Erythroblast (primary cell): ENCODE measurements around the gene CDR2L.
A peak's percentile ranks its signal among the peaks of the same experiment; 100 is the strongest.

Experiments
- DNase-seq, 2 experiments: peaks; one replicate each; lab custom pipeline; 2025; lab: John Stamatoyannopoulos, UW
- GATA1 ChIP-seq: IDR thresholded peaks from 2 replicates; pipeline ENCODE4 v1.6.1; 2011; ENCODE audit warnings: low read depth, mild to moderate bottlenecking, control low read depth, low read length, moderate library complexity
- POLR2A ChIP-seq: IDR thresholded peaks from 2 replicates; pipeline ENCODE4 v1.6.1; 2011; ENCODE audit warnings: mild to moderate bottlenecking, low read length

Gene CDR2L

GRCh38 chr17:74952431-74953133, 34.9 kb upstream of the CDR2L start:
- no peak for DNase-seq
- no peak for TF ChIP-seq GATA1
- TF ChIP-seq POLR2A: no peak

GRCh38 chr17:74953134-74953687, 34.2 kb upstream of the CDR2L start:
- TF ChIP-seq GATA1 (no peak), POLR2A (no peak)
- DNase-seq: no peak

- TF ChIP-seq POLR2A: no peak
- no peak for TF ChIP-seq GATA1
- no peak for DNase-seq
Observed at GRCh38 chr17:74954115-74954514, 33.3 kb upstream of the CDR2L start.

DNA sequence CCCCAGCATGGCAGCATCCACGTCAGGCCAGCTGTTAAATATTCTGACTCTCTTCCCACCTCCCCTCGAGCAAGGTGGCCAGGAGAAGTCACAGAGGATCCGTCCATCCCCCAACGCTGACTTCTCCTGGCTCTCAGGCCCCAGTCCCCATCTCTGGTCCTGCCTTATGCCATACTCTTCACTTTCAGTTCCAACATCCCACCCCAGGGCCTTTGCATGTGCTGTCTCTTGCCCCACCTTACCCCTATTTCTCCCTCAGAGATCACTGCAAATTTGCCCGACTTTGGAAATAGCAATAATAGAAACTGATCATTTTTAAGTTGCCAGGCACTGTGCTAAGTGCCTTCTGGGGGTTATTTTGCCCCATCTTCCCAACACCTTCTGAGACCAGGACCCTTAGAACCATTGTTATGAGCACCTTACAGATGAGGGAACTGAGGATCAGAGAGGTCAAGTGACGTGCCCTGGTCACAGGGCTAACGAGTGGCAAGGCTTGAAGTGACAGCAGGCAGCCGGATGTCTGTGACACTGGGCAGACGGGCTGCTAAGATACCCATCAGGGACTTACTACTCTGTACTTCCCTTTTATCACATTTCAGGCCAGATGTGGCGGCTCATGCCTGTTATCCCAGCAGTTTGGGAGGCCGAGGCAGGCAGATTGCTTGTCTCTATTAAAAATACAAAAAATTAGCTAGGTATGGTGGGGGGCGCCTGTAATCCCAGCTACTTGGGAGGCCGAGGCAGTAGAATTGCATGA, 32.6 kb upstream of the CDR2L start:
- TF ChIP-seq POLR2A: no peak
- no peak for TF ChIP-seq GATA1
- DNase-seq: no peak

- no peak for TF ChIP-seq GATA1
- no peak for DNase-seq
Observed at GRCh38 chr17:74956093-74956492, 31.3 kb upstream of the CDR2L start.

DNA sequence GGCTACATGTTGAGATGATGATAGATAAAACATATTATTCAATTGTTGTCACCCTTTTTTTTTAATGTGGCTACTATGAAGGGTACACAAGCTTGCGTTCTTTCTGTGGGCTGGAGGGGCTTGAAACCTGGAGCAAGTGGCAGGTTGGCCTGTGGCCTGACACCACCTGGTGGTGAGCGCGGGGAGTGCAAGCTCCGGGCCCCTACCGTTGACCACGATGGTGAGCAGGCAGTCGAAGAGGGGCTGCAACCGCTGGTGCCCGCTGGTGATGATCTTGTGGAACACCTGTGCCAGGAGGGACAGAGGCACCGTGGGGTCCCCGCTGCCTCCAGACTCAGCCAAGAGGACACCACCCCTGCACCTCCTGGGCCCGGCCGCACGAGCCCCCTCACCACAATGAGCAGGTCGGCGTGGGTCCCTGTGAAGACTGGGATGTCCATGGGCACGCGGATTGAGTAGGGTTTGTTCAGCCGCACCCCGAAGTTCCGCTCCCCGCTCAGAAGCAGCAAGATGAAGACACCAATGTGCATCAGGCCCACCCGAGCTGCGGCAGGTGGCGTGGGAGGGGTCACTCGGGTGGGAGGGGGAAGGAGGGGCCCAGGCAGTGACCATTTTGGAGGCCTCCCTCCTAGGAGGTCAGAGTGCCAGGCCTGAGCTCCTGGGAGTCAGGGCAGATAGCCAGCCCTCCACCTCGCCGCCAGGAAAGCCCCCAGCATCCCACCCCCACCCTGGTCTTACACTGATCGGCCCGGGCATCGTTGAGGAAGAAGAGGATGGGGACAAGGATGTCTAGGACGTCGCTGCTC, 29.3 kb upstream of the CDR2L start:
- DNase-seq: peak; percentile 61 to 82
- no peak for TF ChIP-seq POLR2A
- TF ChIP-seq GATA1: no peak

DNA sequence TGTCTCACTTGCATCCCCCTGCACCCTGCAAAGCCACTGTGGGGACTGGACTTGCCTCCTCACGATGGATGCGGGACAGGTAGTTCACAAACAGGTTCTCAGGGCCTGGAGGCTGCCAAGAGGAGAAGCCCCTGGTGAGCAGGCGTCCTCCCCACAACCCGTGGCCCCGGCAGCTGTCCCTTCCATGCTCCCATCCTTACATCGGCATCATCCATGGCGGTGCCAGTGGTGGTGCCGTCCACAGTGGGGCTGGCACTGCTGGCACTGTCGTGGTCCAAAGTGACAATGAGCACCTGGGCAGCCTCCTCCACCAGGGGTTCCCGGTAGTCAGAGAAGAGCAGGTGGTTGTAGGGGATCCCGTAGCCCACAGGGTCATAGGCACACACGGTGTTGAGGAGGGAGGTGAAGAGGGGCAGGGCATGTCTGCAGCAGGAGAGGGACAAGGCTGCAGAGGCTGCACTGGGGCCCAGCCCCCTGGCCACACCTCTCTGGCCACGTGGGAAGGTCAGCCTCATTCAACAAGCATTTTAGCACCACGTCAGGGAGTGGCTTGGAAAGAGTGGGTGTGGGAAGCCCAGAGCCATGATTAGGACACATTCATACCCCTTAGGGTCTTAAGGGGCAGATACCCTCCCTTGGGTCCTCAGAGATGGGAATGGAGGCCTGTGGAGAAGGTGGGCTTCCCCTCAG, 27.5 kb upstream of the CDR2L start:
- TF ChIP-seq POLR2A: no peak
- TF ChIP-seq GATA1: no peak
- DNase-seq: no peak

DNA sequence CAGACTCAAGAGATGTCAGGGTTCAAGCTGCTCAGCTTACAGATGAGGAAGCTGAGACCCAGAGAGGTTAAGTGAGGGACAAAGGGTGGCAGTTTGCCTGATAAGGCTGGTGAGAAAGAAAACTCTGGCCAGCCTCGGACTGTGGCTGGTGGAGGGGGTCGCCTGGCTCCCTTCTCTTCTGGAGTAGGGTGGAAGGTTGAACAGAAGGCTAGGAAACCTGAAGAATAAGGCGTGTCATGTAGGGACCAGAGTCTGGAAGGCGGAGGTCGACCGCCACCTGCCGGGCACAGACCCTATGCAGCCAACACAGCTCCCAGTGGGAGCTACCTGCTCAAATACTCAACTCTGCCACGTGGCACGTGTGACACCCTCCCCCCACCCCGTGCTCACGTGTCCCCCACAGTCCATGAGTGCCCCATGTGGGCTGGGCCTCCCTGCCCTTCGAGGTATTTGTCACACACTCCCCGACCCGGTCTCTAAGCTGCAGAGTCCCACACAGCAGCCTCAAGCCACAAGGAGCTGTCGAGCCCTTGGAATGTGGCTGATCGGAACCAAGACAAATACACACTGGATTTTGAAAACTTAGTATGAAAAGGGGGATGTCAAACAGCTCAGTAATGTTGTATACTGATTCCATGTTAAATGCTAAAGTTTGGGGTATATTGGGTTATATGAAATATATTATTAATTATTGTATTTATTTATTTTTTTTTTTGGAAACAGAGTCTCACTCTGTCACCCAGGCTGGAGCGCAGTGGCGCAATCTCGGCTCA, 26.7 kb upstream of the CDR2L start:
- no peak for TF ChIP-seq POLR2A
- TF ChIP-seq GATA1: no peak
- peak; percentile 68 to 73 for DNase-seq

- TF ChIP-seq POLR2A (no peak), GATA1 (no peak)
- peak; percentile 81 to 93 for DNase-seq
Observed at GRCh38 chr17:74961657-74962350, 25.6 kb upstream of the CDR2L start.

DNA sequence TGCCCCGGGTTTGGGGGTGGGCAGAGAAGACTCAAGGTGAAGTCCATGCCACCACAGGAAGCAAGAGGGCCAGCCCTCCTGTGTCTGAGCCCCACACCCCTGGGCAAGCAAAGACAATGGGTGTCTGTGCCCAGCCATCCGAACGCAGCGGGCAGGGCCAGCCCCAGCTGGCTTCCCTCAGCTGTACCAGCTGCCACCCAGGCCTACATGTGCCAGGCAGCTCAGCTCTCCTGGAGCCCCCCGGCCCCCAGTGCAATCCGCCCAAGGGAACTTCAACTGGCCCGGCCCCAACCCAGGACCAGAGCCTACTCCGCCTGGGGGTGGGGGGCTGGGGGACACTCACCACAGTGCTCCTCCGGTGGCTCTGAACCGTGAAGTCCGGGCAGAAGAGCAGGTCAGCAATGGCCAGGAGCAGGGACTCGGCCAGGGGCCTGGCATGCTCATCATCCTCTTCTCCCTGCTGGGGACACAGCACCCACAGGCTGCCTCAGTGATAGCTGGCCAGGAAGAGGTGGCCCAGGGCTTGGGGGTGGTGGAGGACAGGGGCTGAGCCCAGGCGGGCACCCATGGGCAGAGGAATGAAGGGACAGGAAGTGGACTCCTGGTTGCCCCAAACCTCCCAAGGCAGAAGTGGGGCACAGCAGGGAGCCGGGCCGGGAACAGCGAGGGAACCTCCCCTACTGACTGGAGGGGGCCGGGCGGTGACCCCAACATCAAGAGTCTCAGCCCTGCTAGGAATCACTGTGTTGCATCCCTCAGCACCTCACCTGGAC, 24.6 kb upstream of the CDR2L start:
- TF ChIP-seq POLR2A (no peak), GATA1 (no peak)
- DNase-seq: no peak

GRCh38 chr17:74963656-74964055, 23.8 kb upstream of the CDR2L start:
- no peak for TF ChIP-seq POLR2A
- no peak for TF ChIP-seq GATA1
- DNase-seq: no peak
